MM.1S (cell line): Measurements from ENCODE around the gene U2AF1L4.

Source experiments
- CTCF ChIP-seq: fragments of 300-600 bp; sonication (generic); IDR thresholded peaks from 2 replicates; pipeline ENCODE4 v1.5.1; 2016; ENCODE audit warnings: antibody characterized with exemption, low read length, mixed read lengths
- EZH2 ChIP-seq: fragments of 300-600 bp; sonication (generic); optimal IDR thresholded peaks from 2 replicates; pipeline ENCODE3; 2017; ENCODE audit warnings: low read depth, mild to moderate bottlenecking, antibody characterized with exemption, low read length, mixed read lengths

GRCh38 chr19:35743640-35744429 is 1.4 kb downstream of the U2AF1L4 start:
- TF ChIP-seq CTCF = no peak
- no peak for TF ChIP-seq EZH2
